ENCODE data around the gene UGT1A6. TPM values are rescaled to one million over a fixed set of nuclear protein-coding genes. Genes with fewer than 3 reads are reported as not detected.

The UGT1A6 gene
- polyA plus RNA-seq, 2 of the 4 experiments (the other 2 are of a cell fraction): 2.5 to 3.5 TPM

- ChIA-PET POLR2A (interaction anchor here (0.8 to 1.9 kb wide), 6 partner anchors 9 to 213 kb away, joined by 4 to 13 read pairs (median 8); partner anchors contain the start of gene USP40), CTCF (interaction anchor here (0.9 to 2.6 kb wide), 5 partner anchors 11 to 218 kb away, joined by 3 to 11 read pairs (median 3); partner anchors contain the start of gene USP40)
- peaks cover 30% of the 10 kb centered on the region for H3K4me1 ChIP-seq
- peak overlapping the region; percentile 99 to 100 for H3K27ac ChIP-seq
- ATAC-seq: peak; percentile 93 to 98
- FAIRE-seq: peak; percentile 97
- H3K4me2 ChIP-seq: peak overlapping the region; percentile 52
- 0% methylated on average over 1 of the region's 1 CpG for WGBS (ENCODE audit: missing lambda C conversion rate)
- peaks cover 59% of the 10 kb centered on the region for H3K9me3 ChIP-seq
- peak; percentile 61 to 98 for DNase-seq (ENCODE audit: low read depth in 1 of 2, low spot score in 1 of 2)
- no peak overlapping the region for H3K4me3 ChIP-seq
- no peak for TF ChIP-seq ATOH8 (CRISPR knock-in tag; IDR thresholded peaks at IDR 0.05; ENCODE audit: low read depth)
- peak; percentile 65; the same call in 1 of the 2 replicates for TF ChIP-seq PBX3 (IDR thresholded peaks at IDR 0.05)
- peak; percentile 39 to 71; a peak in 4 of 5 replicates for TF ChIP-seq RAD21 (conservative IDR thresholded peaks at IDR 0.05 in 1 of 2, IDR thresholded peaks at IDR 0.05 in 1 of 2)
- peak; percentile 59; the same call in 2 of the 3 replicates for TF ChIP-seq SMC3 (IDR thresholded peaks at IDR 0.05)
- no peak for TF ChIP-seq TFCP2L1 (CRISPR knock-in tag; IDR thresholded peaks at IDR 0.05)
- TF ChIP-seq GATA3 (IDR thresholded peaks at IDR 0.05; ENCODE audit: borderline replicate concordance): peak; percentile 99
- no peak for TF ChIP-seq FOSB (CRISPR knock-in tag; IDR thresholded peaks at IDR 0.05)
- no peak for TF ChIP-seq RFX5 (IDR thresholded peaks at IDR 0.05)
- no peak for TF ChIP-seq POLR2A (IDR thresholded peaks at IDR 0.05; ENCODE audit: low read length)
- no peak for TF ChIP-seq ESRRA (IDR thresholded peaks at IDR 0.05; ENCODE audit: borderline replicate concordance, low read length)
- no peak for TF ChIP-seq CBX8 (IDR thresholded peaks at IDR 0.05)
- TF ChIP-seq REST (IDR thresholded peaks at IDR 0.05): no peak
- peak; percentile 44; the same call in 1 of the 2 replicates for TF ChIP-seq NPAS2 (CRISPR knock-in tag; IDR thresholded peaks at IDR 0.05; ENCODE audit: borderline replicate concordance)
- no peak for TF ChIP-seq HMGXB4 (CRISPR knock-in tag; IDR thresholded peaks at IDR 0.05; ENCODE audit: borderline replicate concordance)
- TF ChIP-seq E2F6 (IDR thresholded peaks at IDR 0.05; ENCODE audit: borderline replicate concordance, low read depth): peak; percentile 7; the same call in 1 of the 2 replicates
- TF ChIP-seq EHMT2 (IDR thresholded peaks at IDR 0.05; ENCODE audit: low read depth): no peak
- TF ChIP-seq NFE2L2 (conservative IDR thresholded peaks at IDR 0.05; ENCODE audit: low read length): peak; percentile 100
- TF ChIP-seq CTCF (IDR thresholded peaks at IDR 0.05): no peak
- peak; percentile 94 for TF ChIP-seq JUNB (IDR thresholded peaks at IDR 0.05)
- peak; percentile 14; the same call in 1 of the 2 replicates for TF ChIP-seq RARB (CRISPR knock-in tag; IDR thresholded peaks at IDR 0.05)
- no peak for TF ChIP-seq POLR2AphosphoS2 (conservative IDR thresholded peaks at IDR 0.05; ENCODE audit: low read length)
- TF ChIP-seq BCL3 (IDR thresholded peaks at IDR 0.05): peak; percentile 96
- no peak for TF ChIP-seq SREBF2 (IDR thresholded peaks at IDR 0.05)
- no peak for TF ChIP-seq BHLHE40 (IDR thresholded peaks at IDR 0.05; ENCODE audit: low read depth, low read length)
- TF ChIP-seq ZC3H11A (IDR thresholded peaks at IDR 0.05): no peak
- peak; percentile 100 for TF ChIP-seq MAFK (IDR thresholded peaks at IDR 0.05; ENCODE audit: partially characterized antibody)
- TF ChIP-seq HOXB5 (CRISPR knock-in tag; IDR thresholded peaks at IDR 0.05): peak; percentile 86
- TF ChIP-seq HEYL (CRISPR knock-in tag; IDR thresholded peaks at IDR 0.05): peak; percentile 82
- no peak for TF ChIP-seq TP53 (CRISPR knock-in tag; IDR thresholded peaks at IDR 0.05)
- TF ChIP-seq CHD4 (IDR thresholded peaks at IDR 0.05; ENCODE audit: borderline replicate concordance): no peak
Measured at GRCh38 chr2:233700028-233700635, 7.4 kb downstream of the UGT1A6 start.

Measured in A549 (cell line).